Mesothelial cell of epicardium (in vitro differentiated cells): Measurements from ENCODE around the gene MUCL3. TPM values are rescaled to one million over a fixed set of nuclear protein-coding genes. Genes with fewer than 3 reads are reported as not detected.
A peak's percentile ranks its signal among the peaks of the same experiment; 100 is the strongest.

ENCODE experiments used
- DNase-seq, 2 experiments: peaks; one replicate each; pipeline ENCODE4 v3.0.0; 2021; ENCODE audit warnings: low spot score in 2 of 2; ENCODE audit not compliant: unreplicated experiment in 2 of 2
- H3K27ac Mint-ChIP-seq: 2 replicates; pipeline ENCODE4 v1.8.0; 2021; ENCODE audit warnings: mixed read lengths
- H3K27me3 Mint-ChIP-seq: 2 replicates; pipeline ENCODE4 v1.8.0; 2021; ENCODE audit warnings: low read depth, mixed read lengths
- H3K36me3 Mint-ChIP-seq: 2 replicates; pipeline ENCODE4 v1.8.0; 2021; ENCODE audit warnings: mixed read lengths
- H3K4me1 Mint-ChIP-seq: 2 replicates; pipeline ENCODE4 v1.8.0; 2021; ENCODE audit warnings: mixed read lengths
- H3K4me3 Mint-ChIP-seq: 2 replicates; pipeline ENCODE4 v1.8.0; 2021; ENCODE audit warnings: mild to moderate bottlenecking, moderate library complexity, mixed read lengths
- H3K9me3 Mint-ChIP-seq: 2 replicates; pipeline ENCODE4 v1.8.0; 2021; ENCODE audit warnings: mixed read lengths
- total RNA-seq: library from RNA; stranded (reverse); gene quantifications from 3 replicates; pipeline ENCODE4 v1.2.1, GENCODE V29; 2021
- TF ChIP-seq, protein P1 (sequence below): fragments of 200-600 bp; sonication (generic); IDR thresholded peaks from one replicate; pipeline ENCODE4 v1.5.0; 2021; ENCODE audit warnings: antibody characterized with exemption; ENCODE audit not compliant: unreplicated experiment

MUCL3 gene
- total RNA-seq, 1 donor from 2014 or later: not detected

DNA sequence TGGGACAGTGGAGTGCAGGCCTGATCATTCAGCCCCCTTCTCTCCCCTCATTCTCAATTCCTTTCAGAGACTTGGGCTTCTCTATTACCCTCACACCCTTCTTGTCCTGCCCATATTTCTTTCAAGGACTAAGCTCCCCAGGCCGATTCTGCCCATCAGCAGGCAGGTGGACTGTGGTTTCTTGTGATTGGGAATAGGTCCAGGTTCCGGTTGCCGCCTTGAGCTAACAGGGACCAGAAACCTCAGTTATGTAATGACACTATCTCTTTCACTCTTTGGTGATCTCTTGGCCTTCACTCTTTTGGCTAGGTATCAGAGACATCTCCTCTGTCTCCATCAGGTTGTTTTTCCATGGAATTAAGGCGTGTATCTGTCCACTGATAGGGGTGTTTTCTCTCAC lies 6.5 kb downstream of the MUCL3 start:
- TF ChIP-seq, protein P1, sequence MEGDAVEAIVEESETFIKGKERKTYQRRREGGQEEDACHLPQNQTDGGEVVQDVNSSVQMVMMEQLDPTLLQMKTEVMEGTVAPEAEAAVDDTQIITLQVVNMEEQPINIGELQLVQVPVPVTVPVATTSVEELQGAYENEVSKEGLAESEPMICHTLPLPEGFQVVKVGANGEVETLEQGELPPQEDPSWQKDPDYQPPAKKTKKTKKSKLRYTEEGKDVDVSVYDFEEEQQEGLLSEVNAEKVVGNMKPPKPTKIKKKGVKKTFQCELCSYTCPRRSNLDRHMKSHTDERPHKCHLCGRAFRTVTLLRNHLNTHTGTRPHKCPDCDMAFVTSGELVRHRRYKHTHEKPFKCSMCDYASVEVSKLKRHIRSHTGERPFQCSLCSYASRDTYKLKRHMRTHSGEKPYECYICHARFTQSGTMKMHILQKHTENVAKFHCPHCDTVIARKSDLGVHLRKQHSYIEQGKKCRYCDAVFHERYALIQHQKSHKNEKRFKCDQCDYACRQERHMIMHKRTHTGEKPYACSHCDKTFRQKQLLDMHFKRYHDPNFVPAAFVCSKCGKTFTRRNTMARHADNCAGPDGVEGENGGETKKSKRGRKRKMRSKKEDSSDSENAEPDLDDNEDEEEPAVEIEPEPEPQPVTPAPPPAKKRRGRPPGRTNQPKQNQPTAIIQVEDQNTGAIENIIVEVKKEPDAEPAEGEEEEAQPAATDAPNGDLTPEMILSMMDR: no peak
- H3K4me1 Mint-ChIP-seq: peaks cover 6% of the 10 kb centered on the region
- H3K27me3 Mint-ChIP-seq: peaks cover 44% of the 10 kb centered on the region
- no peak for DNase-seq
- no peak overlapping the region for H3K27ac Mint-ChIP-seq
- H3K9me3 Mint-ChIP-seq: peaks cover 20% of the 10 kb centered on the region
- no peaks in the 10 kb centered on the region for H3K36me3 Mint-ChIP-seq
- no peak overlapping the region for H3K4me3 Mint-ChIP-seq

DNA sequence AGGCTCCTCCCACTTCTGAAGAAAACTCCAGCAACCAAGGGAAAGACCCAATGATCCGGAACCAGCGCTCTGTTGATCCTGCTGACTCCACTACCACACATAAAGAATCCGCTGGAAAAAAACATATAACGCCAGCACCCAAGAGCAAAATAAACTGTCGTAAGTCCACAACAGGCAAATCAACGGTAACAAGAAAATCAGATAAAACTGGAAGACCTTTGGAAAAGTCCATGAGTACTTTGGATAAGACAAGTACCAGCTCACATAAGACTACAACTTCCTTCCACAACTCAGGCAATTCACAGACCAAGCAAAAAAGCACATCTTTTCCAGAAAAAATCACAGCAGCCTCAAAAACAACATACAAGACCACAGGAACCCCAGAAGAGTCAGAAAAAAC lies 8.0 kb downstream of the MUCL3 start:
- TF ChIP-seq, protein P1: no peak
- no peaks in the 10 kb centered on the region for H3K4me1 Mint-ChIP-seq
- H3K4me3 Mint-ChIP-seq: no peak overlapping the region
- peaks cover 60% of the 10 kb centered on the region for H3K27me3 Mint-ChIP-seq
- no peak for DNase-seq
- H3K36me3 Mint-ChIP-seq: no peaks in the 10 kb centered on the region
- peaks cover 20% of the 10 kb centered on the region for H3K9me3 Mint-ChIP-seq
- no peak overlapping the region for H3K27ac Mint-ChIP-seq

DNA sequence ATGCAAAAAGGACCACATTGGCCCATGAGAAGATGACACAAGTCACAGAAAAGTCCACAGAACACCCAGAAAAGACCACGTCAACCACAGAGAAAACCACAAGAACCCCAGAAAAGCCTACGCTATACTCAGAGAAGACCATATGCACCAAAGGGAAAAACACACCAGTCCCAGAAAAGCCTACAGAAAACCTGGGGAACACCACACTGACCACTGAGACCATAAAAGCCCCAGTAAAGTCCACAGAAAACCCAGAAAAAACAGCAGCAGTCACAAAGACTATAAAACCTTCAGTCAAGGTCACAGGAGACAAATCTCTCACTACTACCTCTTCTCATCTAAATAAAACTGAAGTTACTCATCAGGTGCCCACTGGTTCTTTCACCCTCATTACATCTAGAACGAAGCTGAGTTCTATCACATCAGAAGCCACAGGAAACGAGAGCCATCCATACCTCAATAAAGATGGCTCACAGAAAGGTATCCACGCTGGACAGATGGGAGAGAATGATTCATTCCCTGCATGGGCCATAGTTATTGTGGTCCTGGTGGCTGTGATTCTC lies 11.2 kb downstream of the MUCL3 start:
- H3K27ac Mint-ChIP-seq: no peak overlapping the region
- TF ChIP-seq, protein P1: no peak
- peaks cover 20% of the 10 kb centered on the region for H3K9me3 Mint-ChIP-seq
- H3K4me3 Mint-ChIP-seq: no peak overlapping the region
- no peaks in the 10 kb centered on the region for H3K36me3 Mint-ChIP-seq
- H3K4me1 Mint-ChIP-seq: peaks cover 10% of the 10 kb centered on the region
- peaks cover 89% of the 10 kb centered on the region for H3K27me3 Mint-ChIP-seq
- DNase-seq: no peak

DNA sequence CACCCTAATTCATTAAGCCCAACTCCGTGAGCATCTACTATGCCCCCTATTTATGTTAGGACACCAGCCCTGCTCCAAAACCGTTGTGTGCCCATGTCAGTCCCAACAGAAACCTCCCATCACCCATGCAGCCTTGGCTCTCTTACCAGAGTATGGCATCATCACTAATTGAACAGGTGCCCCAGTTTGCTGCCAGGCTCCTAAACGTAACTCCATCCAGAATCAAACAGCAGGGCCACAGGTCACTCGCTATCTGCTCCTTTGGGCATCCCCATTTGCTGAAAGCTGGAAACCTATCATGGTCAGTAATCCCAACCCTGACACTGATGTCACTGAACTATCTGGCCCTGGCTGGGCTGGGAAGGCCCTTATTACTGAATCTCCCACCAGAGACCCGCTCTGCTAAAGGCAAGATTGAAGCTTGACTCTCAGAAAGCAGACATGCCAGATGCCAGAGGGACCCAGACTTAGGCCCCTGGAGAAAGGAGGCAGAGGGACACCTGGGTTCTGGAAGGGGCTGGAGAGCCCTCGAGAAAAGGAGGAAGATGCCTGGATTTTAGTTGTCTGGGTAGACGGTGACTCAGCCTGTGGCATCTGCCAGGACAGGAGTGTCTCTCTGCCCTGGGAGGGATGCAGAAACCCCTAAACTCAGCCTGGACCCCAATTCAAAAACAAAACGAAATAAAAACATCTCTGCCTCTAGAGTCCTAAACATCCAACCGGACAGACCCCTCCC lies 14.0 kb downstream of the MUCL3 start:
- no peak for DNase-seq
- Mint-ChIP-seq H3K4me3 (peak overlapping the region; percentile 65), H3K4me1 (peaks cover 12% of the 10 kb centered on the region), H3K9me3 (peaks cover 20% of the 10 kb centered on the region), H3K27me3 (peaks cover 85% of the 10 kb centered on the region), H3K36me3 (no peaks in the 10 kb centered on the region), H3K27ac (no peak overlapping the region)
- TF ChIP-seq, protein P1: no peak

DNA sequence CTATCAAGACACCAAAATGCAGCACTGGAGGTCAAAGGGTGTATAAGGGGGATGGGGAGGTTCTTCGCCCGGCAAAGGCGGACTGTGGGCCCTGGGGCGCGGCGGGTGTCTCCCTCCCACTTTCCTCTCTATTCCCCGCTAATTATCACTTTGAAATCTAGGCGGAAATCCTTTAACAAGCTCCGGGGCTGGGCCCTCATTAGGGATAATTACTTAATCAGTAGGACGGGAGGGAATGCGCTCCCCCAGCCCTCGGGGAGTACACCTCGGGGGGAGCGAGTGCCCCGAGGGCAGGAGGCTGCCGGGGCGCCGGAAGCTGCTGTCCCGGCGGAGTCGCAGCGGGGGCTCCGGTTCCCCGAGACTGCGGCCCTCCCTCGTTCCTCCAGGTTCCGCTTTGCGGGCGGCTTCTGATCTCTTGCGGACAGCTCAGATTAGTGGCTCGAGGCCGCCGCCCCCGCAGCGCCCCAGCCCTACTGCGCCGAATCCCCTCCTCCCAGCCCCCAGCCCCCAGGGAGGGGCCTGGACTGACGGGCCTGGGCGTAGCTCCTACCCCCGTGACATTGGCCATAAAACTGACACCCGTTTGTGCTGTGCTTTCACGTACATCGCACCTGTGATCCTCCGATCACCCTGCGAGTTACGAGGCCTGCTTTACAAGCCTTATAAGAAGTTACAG lies 14.7 kb downstream of the MUCL3 start:
- Mint-ChIP-seq H3K36me3 (no peaks in the 10 kb centered on the region), H3K9me3 (peaks cover 15% of the 10 kb centered on the region), H3K4me1 (peaks cover 12% of the 10 kb centered on the region), H3K4me3 (peak overlapping the region; percentile 65), H3K27me3 (peaks cover 78% of the 10 kb centered on the region), H3K27ac (no peak overlapping the region)
- TF ChIP-seq, protein P1: no peak
- peak; percentile 39 to 62 for DNase-seq
